ENCODE measurements around the gene MRPS27.

The MRPS27 gene

GRCh38 chr5:72232838-72233237, 87.2 kb downstream of the MRPS27 start:
- DNase-seq (ENCODE audit: low read depth in 2 of 2) = no peak

DNA sequence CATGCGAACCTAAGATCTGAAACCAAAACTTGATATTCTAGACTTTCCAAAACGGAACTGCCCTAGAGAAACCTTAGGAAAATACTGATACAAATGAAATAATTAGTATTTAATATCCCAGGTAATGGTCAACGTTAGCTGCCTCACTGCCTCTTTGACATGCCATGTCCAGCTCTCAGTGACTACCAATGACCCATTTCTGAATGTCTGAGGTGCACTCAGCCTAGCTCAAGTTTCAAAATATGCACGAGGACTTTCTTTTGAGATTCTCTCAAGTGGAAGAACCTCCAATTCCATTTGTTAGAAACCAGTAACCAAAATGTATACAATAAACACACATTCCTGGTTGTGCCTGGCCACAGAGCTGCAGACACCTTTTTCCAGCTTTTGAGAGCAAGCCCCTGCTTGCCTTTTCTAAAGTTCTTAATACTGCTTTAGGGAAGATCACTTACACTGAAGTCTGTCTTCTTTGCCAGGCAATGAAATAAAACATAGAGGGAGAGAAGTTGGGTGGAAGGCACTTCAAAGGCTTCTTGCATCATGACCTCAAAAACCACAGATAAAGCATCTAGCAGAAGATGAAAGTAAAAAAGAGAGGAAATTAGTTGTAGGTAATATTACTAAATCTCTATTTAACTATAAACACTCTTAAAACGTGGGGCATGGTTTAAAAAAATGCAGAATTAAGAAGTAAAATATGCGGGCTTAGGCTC, 87.9 kb downstream of the MRPS27 start:
- no peak for DNase-seq (ENCODE audit: low read depth in 2 of 2)

GRCh38 chr5:72228960-72229359, 91.1 kb downstream of the MRPS27 start:
- no peak for DNase-seq (ENCODE audit: low read depth in 2 of 2)

DNA sequence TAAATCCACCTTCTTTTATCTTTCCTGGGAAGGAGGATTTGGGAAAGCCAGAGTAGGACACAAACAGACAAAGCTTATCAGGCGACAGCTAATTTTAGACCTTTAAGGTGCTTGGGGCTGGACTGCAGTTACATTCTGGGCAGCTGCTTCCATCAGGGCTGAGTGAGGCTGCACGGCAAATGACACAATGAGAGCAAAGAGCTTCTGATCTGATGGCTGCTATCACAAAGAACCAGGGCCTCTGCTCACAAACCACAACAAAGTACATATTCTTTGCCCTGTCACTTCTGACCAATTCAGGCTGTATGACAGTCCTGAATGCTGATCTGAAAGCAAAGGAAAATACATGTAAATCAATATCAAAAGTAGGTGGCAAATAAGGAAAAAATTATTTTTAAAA, 93.1 kb downstream of the MRPS27 start:
- DNase-seq (ENCODE audit: low read depth in 2 of 2) = no peak

GRCh38 chr5:72225741-72226140, 94.3 kb downstream of the MRPS27 start:
- DNase-seq (ENCODE audit: low read depth in 2 of 2) = no peak

GRCh38 chr5:72224946-72225463, 95.0 kb downstream of the MRPS27 start:
- no peak for DNase-seq (ENCODE audit: low read depth in 2 of 2)

GRCh38 chr5:72223371-72223770, 96.7 kb downstream of the MRPS27 start:
- DNase-seq (ENCODE audit: low read depth in 2 of 2) = no peak

GRCh38 chr5:72222521-72222920, 97.5 kb downstream of the MRPS27 start:
- no peak for DNase-seq (ENCODE audit: low read depth in 2 of 2)

DNA sequence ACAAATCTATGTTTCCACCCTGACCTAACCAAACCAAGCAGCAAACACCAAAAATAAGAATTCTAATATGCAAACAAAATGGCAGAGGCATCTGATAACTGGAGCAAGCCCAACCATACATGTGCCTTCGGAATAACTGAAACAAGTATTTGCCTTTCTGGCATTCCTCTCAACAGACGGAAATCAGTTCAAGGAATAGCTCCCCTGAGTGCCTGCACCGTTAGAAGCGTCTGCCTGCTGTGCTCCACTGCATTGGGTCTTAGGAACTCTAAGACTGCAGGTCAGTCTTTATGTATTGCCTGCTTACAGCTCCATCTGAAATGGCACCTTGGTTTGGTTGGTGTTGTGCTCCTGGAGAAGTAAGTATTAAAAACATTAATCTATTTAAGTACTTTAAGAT, 98.5 kb downstream of the MRPS27 start:
- DNase-seq (ENCODE audit: low read depth in 2 of 2) = no peak

- DNase-seq (ENCODE audit: low read depth in 2 of 2) = no peak
Observed at GRCh38 chr5:72221099-72221498, 98.9 kb downstream of the MRPS27 start.

DNA sequence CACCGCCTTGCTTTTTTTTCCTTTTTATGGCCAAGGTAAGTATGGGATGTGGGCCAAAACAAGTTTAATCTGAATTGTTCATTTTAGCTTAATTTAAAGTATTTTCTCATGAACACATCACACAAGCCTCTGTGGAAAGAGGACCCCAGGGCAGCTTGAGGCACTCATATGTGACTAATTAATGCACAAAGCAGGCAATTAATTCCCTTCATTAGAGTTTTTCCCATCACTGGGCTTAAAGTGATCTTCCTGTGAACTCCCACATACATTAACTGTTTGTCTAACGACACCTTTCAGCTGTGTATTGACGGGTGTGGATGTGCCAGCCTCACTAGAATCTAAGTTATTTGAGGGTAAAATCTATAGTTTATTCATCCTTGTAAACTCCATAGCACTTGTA, 103.3 kb downstream of the MRPS27 start:
- DNase-seq (ENCODE audit: low read depth in 2 of 2) = no peak

GRCh38 chr5:72214168-72214567, 105.9 kb downstream of the MRPS27 start:
- no peak for DNase-seq (ENCODE audit: low read depth in 2 of 2)

DNA sequence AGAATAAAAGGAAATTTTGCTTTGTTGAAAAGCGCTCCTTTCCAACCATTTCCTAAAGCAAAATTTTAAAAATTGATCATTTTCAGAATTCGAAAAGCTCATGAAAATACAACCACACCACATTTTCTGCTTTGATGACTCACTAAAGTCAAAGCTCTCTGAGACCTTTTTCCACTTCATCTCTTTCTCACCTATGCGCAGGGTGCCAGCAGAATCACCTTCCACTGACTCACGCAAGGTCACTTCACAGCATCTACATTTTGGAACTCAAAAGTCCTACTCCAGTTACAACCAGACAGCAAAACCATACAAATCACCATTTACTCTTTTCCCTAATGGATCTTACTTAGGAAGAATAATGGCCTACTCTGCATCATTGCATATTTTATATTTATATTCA, 106.6 kb downstream of the MRPS27 start:
- DNase-seq (ENCODE audit: low read depth in 2 of 2) = no peak

GRCh38 chr5:72212171-72212570, 107.9 kb downstream of the MRPS27 start:
- no peak for DNase-seq (ENCODE audit: low read depth in 2 of 2)

GRCh38 chr5:72210888-72211678, 109.0 kb downstream of the MRPS27 start:
- no peak for DNase-seq (ENCODE audit: low read depth in 2 of 2)

DNA sequence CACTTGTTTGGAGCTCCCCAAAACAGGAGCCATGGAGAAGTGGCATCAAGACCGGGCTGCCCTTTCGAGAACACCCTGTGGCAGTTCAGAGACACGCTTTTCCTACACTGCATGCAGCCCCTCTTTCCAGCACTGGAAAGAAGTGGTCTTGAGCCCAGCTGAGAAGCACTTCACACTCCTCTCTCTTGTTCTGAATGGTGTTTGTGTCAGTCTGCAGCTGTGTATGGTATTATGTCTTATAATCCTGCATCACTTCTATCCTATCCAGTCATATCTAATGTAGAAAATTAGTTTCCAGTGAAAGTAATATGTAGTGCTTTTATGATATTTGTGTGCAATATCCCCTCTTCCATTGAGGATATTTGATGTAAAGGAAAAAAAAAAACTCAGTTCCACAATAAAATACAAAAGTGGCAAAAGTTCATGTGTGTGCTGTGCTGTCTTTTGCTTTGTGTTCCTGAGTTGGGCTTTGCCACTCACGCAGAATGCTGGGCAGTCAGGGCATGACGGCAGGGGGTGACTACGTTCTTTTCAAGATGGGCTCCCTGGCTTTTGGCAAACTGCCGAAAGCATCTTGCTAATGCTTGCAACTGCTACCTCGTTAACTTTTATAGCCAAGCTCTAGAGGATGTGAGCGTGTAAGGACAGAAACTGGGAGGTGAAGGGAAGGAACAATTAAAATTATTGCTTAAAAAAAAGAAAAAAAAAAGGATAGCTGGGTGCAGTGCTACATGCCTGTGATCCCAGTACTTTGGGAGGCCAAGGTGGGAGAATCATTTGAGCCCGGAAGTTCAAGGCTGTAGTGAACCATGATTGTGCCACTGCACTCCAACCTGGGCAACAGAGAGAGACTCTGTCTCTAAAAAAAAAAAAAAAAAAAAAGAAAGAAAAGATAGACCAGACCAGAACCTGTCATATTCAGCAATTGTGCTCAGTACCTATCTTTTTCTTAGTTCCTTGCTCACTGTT, 110.6 kb downstream of the MRPS27 start:
- no peak for DNase-seq (ENCODE audit: low read depth in 2 of 2)

DNA sequence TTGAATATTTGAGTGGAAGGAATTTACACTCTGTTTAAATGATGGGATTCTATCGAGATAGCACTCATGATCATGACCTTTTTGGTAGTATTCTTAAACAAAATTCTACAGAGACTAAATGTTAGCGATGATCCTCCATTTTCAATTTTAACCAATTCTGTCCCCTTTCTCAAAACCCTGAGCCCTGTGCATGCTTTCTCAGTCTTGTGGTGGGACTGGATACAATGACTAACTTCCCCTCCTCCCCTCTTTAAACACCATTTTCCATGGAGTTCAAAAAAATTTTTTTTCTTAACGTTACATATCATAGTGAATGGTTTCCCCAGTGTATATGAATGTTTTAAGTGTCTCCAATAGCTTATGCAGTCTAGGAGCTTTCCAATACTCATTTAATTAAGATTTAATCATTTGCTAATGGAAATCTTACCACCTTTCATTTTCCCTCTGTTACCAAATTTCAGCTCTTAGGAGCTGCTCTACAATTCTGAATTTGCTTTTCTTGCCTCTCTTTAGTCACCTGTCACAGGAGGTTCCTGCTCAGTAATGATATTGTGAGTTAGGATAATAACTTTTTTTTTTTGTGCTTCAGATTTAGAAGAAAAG, 111.6 kb downstream of the MRPS27 start:
- no peak for DNase-seq (ENCODE audit: low read depth in 2 of 2)

GRCh38 chr5:72206994-72207393, 113.0 kb downstream of the MRPS27 start:
- no peak for DNase-seq (ENCODE audit: low read depth in 2 of 2)

- no peak for DNase-seq (ENCODE audit: low read depth in 2 of 2)
Observed at GRCh38 chr5:72206160-72206559, 113.9 kb downstream of the MRPS27 start.

DNA sequence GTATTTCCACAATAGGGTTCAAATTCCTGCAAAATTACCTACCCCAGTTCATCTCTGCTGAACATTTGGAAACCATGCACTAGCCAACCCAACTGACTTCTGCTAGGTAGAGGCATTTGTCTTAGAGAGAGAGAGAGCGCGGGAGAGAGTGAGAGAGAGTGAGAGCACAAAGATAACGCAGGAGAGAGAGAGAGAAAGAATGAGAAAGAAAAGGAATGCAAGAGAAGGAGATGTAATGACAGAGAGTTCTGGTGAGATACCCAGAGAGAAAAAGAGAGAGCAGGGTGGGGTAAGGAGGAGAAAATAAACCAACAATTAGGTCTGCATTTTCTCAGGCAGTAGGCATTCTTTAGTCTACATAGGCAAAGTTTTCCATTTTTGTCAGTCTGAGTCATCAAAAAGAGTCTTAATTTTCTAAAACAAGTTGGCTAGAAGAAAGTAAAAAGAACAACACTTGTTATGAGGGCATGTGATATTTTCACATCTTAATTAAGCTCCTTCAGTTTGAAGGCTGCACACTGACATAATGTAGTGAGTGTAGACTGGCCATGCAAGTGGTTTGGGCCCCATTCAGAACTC, 114.5 kb downstream of the MRPS27 start:
- DNase-seq (ENCODE audit: low read depth in 2 of 2) = no peak

- DNase-seq (ENCODE audit: low read depth in 2 of 2) = no peak
Observed at GRCh38 chr5:72204946-72205345, 115.1 kb downstream of the MRPS27 start.

All from stimulated activated CD4-positive, alpha-beta T cell treated with anti-CD3 and anti-CD28 coated beads, Interleukin-1b, Interleukin-23, amount 100 ng/mL, for 4 hours (primary cell).